Measurements from ENCODE around the gene DLEU7. TPM values are rescaled to one million over a fixed set of nuclear protein-coding genes. Genes with fewer than 3 reads are reported as not detected.

DLEU7 gene
- total RNA-seq, 1 donor from 2014 or later = not detected

GRCh38 chr13:50788551-50789210 is 54.8 kb downstream of the DLEU7 start:
- peak; percentile 7 for DNase-seq (ENCODE audit: low read depth)
- no peak overlapping the region for H3K4me3 ChIP-seq (ENCODE audit: low read depth, low read length)
- H3K27me3 ChIP-seq (ENCODE audit: control insufficient read depth, insufficient read depth, low read length) = no peaks in the 10 kb centered on the region
- H3K36me3 ChIP-seq (ENCODE audit: control insufficient read depth, insufficient read depth, low read length) = no peaks in the 10 kb centered on the region
- no peak for TF ChIP-seq CTCF (IDR thresholded peaks at IDR 0.05; ENCODE audit: insufficient read depth, low read length, severe bottlenecking)
- peak; percentile 97 for FAIRE-seq

- no peaks in the 10 kb centered on the region for H3K36me3 ChIP-seq (ENCODE audit: control insufficient read depth, insufficient read depth, low read length)
- no peak for FAIRE-seq
- no peak for DNase-seq (ENCODE audit: low read depth)
- no peak overlapping the region for H3K4me3 ChIP-seq (ENCODE audit: low read depth, low read length)
- no peak for TF ChIP-seq CTCF (IDR thresholded peaks at IDR 0.05; ENCODE audit: insufficient read depth, low read length, severe bottlenecking)
- H3K27me3 ChIP-seq (ENCODE audit: control insufficient read depth, insufficient read depth, low read length) = no peaks in the 10 kb centered on the region
These were observed 55.9 kb downstream of the DLEU7 start for GRCh38 chr13:50787316-50788195.

GRCh38 chr13:50783717-50784290 is 59.7 kb downstream of the DLEU7 start:
- no peak for DNase-seq (ENCODE audit: low read depth)
- Histone ChIP-seq H3K4me3 (ENCODE audit: low read depth, low read length) (no peak overlapping the region), H3K36me3 (ENCODE audit: control insufficient read depth, insufficient read depth, low read length) (no peaks in the 10 kb centered on the region), H3K27me3 (ENCODE audit: control insufficient read depth, insufficient read depth, low read length) (peaks cover 2% of the 10 kb centered on the region)
- FAIRE-seq = no peak
- no peak for TF ChIP-seq CTCF (IDR thresholded peaks at IDR 0.05; ENCODE audit: insufficient read depth, low read length, severe bottlenecking)

DNA sequence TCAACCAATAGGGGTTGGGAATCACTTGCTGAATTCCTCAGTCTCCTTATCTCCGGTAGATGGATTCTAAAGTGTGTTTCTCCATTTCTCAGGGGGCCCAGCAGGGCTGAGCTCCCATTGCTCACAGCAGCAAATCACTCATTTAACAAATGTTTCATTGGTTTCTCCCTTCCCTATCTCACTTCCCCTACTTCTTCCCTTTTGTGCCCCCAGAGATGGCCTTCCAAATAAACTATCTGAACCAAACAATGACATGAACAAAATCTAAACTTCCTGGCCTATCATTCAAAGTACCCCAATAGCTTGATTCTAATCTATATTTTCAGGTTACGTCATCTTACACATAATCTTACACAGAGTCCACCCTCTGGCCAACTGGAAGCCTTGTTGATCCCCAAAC is 60.4 kb downstream of the DLEU7 start:
- Histone ChIP-seq H3K36me3 (ENCODE audit: control insufficient read depth, insufficient read depth, low read length) (no peaks in the 10 kb centered on the region), H3K27me3 (ENCODE audit: control insufficient read depth, insufficient read depth, low read length) (peaks cover 2% of the 10 kb centered on the region), H3K4me3 (ENCODE audit: low read depth, low read length) (no peak overlapping the region)
- TF ChIP-seq CTCF (IDR thresholded peaks at IDR 0.05; ENCODE audit: insufficient read depth, low read length, severe bottlenecking) = no peak
- DNase-seq (ENCODE audit: low read depth) (no peak), FAIRE-seq (no peak)

DNA sequence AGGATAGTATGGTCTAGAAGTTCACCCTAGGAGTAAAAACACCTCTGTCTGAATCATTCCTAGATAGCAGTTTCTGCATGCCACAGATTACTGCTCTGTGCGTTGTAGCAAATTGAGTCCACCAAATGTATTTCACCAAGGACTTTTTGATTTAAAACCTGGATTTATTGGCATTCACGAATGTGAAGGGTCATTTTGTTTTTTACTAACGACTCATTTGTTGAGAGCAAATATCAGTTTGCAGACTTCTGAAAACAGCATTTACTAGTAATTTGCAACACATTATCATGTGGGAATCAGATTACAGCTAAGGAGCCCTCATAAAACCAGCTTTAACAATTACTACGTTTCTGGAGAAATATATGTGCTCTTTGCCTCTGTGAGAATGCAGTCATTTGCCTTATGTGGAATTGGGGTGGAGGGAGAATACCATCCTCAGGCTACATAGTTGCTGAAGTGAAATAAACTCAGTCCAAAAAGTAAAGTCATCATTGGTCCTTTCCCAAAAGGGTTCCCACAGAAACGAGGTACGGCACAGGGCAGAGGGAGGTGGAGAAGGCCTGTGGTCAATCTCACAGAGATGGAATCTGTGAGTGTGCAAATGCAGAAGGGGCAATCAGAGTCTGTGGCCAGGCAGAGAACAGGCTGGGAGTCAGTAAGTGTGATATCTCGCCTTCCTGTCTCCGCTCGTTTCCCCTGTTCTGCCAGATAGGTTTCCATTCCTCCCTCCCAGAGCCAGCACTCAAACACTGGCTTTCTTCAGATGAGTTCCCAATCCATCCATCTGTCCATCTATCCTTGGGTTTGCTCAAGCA is 63.1 kb downstream of the DLEU7 start:
- Histone ChIP-seq H3K4me3 (ENCODE audit: low read depth, low read length) (no peak overlapping the region), H3K27me3 (ENCODE audit: control insufficient read depth, insufficient read depth, low read length) (peaks cover 2% of the 10 kb centered on the region), H3K36me3 (ENCODE audit: control insufficient read depth, insufficient read depth, low read length) (no peaks in the 10 kb centered on the region)
- TF ChIP-seq CTCF (IDR thresholded peaks at IDR 0.05; ENCODE audit: insufficient read depth, low read length, severe bottlenecking) = no peak
- FAIRE-seq (no peak), DNase-seq (ENCODE audit: low read depth) (no peak)

All from bronchial epithelial cell (primary cell).